GM12878 (cell line): ENCODE data around the gene FANCC. TPM values are rescaled to one million over a fixed set of nuclear protein-coding genes. Genes with fewer than 3 reads are reported as not detected.

ENCODE experiments used
- ATAC-seq: fragments of 200-7000 bp; cut with Tn5 transposase; 3 replicates; pipeline ENCODE4 v1.9.1; 2020; ENCODE audit warnings: mild to moderate bottlenecking, moderate library complexity
- BruUV-seq: library from RNA; stranded (reverse); fragments of 400-500 nt; replicated peaks from 2 replicates; lab custom pipeline; 2021; lab: Mats Ljungman, UMichigan
- CTCF ChIA-PET: fragments of 300-600 bp; sonication (Branson Sonifier 250); formaldehyde crosslinking; extraction: SDS; loops from one replicate; lab custom pipeline; 2021; ENCODE audit warnings: inconsistent platforms; lab: Yijun Ruan, JAX
- POLR2A ChIA-PET: fragments of 350-600 bp; formaldehyde crosslinking; extraction: SDS; loops from one replicate; lab custom pipeline; 2021; ENCODE audit warnings: inconsistent platforms; lab: Charles Lee
- RAD21 ChIA-PET: fragments of 300-600 bp; sonication (Branson Sonifier 250); formaldehyde crosslinking; loops from one replicate; lab custom pipeline; 2023; ENCODE audit warnings: antibody characterized with exemption; ENCODE audit not compliant: unreplicated experiment; lab: Charles Lee
- SMC1A ChIA-PET: fragments of 300-600 bp; sonication (Branson Sonifier 250); formaldehyde crosslinking; loops from one replicate; lab custom pipeline; 2023; ENCODE audit not compliant: unreplicated experiment, uncharacterized antibody; lab: Charles Lee
- DNase-seq: peaks from one replicate; pipeline ENCODE4 v3.0.0-alpha.2; 2011; ENCODE audit warnings: low read depth, low spot score
- FAIRE-seq: peaks from 3 replicates; lab custom pipeline; 2011; peaks lifted over from hg19 to GRCh38; lab: Jason Lieb, UNC
- H2AFZ ChIP-seq: 2 replicates; pipeline ENCODE4 v1.6.0; 2011; ENCODE audit warnings: low read depth, low read length, control low read depth; ENCODE audit not compliant: control insufficient read depth
- H3K27ac ChIP-seq: 2 replicates; pipeline ENCODE4 v1.5.1; 2011; ENCODE audit warnings: control low read depth; ENCODE audit not compliant: control insufficient read depth, insufficient read depth
- H3K27me3 ChIP-seq, 2 experiments: replicated peaks in 1 of 2; 2 replicates each; pipeline versions ENCODE4 v1.6.0 to v1.6.1; 2011; ENCODE audit warnings: low read length in 1 of 2; ENCODE audit not compliant: control insufficient read depth in 2 of 2, insufficient read depth in 2 of 2
- H3K36me3 ChIP-seq, 2 experiments: 2 replicates each; pipeline ENCODE4 v1.5.1; 2011; ENCODE audit warnings: low read length in 1 of 2; ENCODE audit not compliant: control insufficient read depth in 2 of 2, insufficient read depth in 2 of 2
- H3K4me1 ChIP-seq: 2 replicates; pipeline ENCODE4 v1.6.1; 2011; ENCODE audit warnings: mild to moderate bottlenecking, low read length, moderate library complexity, mixed read lengths; ENCODE audit not compliant: control insufficient read depth, insufficient read depth
- H3K4me2 ChIP-seq: 2 replicates; pipeline ENCODE4 v1.6.0; 2011; ENCODE audit warnings: control low read depth; ENCODE audit not compliant: control insufficient read depth, insufficient read depth
- H3K4me3 ChIP-seq: fragments of 200-600 bp; sonication (generic); 2 replicates; pipeline ENCODE4 v1.5.1; 2016
- H3K79me2 ChIP-seq: 2 replicates; pipeline ENCODE4 v1.6.0; 2011; ENCODE audit warnings: low read length; ENCODE audit not compliant: control insufficient read depth, insufficient read depth
- H3K9ac ChIP-seq: 2 replicates; pipeline ENCODE4 v1.8.0; 2011; ENCODE audit warnings: low read length, control low read depth, mixed read lengths; ENCODE audit not compliant: control insufficient read depth, insufficient read depth
- H3K9me3 ChIP-seq: replicated peaks from 3 replicates; pipeline ENCODE4 v1.5.1; 2011; ENCODE audit warnings: mild to moderate bottlenecking, low read length; ENCODE audit not compliant: control insufficient read depth, insufficient read depth
- H4K20me1 ChIP-seq: 2 replicates; pipeline ENCODE4 v1.6.0; 2011; ENCODE audit not compliant: control insufficient read depth, insufficient read depth
- ASH2L ChIP-seq: fragments of 300-600, 200-600 bp; sonication (generic); IDR thresholded peaks from 2 replicates; pipeline ENCODE4 v1.6.1; 2017; ENCODE audit warnings: low read depth, mild to moderate bottlenecking, borderline replicate concordance
- CEBPZ ChIP-seq: fragments of 150-350 bp; IDR thresholded peaks from 2 replicates; pipeline ENCODE4 v1.6.1; 2016; ENCODE audit warnings: low read depth, low read length
- FOXM1 ChIP-seq: IDR thresholded peaks from 2 replicates; pipeline ENCODE4 v1.6.1; 2012; ENCODE audit warnings: low read depth, mild to moderate bottlenecking, inconsistent platforms, low read length, moderate library complexity
- HDGF ChIP-seq: fragments of 450-650 bp; IDR thresholded peaks from 2 replicates; pipeline ENCODE4 v1.6.1; 2016; ENCODE audit warnings: antibody characterized with exemption
- MXI1 ChIP-seq: fragments of 150-350 bp; IDR thresholded peaks from 2 replicates; pipeline ENCODE4 v1.6.1; 2011; ENCODE audit warnings: low read depth, mild to moderate bottlenecking, inconsistent platforms, low read length, improper control_type of control experiment
- NFYA ChIP-seq: IDR thresholded peaks from 2 replicates; pipeline ENCODE4 v1.6.1; 2011; ENCODE audit warnings: low read depth, mild to moderate bottlenecking, low read length, improper control_type of control experiment, borderline replicate concordance
- NR2C1 ChIP-seq: fragments of 450-650 bp; IDR thresholded peaks from 2 replicates; pipeline ENCODE4 v1.6.1; 2017; ENCODE audit warnings: antibody characterized with exemption, mild to moderate bottlenecking, moderate library complexity
- RAD21 ChIP-seq: IDR thresholded peaks from 2 replicates; pipeline ENCODE4 v1.6.1; 2011; ENCODE audit warnings: mild to moderate bottlenecking, low read depth, low read length, moderate library complexity; ENCODE audit not compliant: insufficient read depth
- RFX5 ChIP-seq: IDR thresholded peaks from 2 replicates; pipeline ENCODE4 v1.6.1; 2011; ENCODE audit warnings: low read depth, low read length, improper control_type of control experiment
- RUNX3 ChIP-seq: IDR thresholded peaks from 2 replicates; pipeline ENCODE4 v1.6.1; 2012; ENCODE audit warnings: low read length, inconsistent platforms
- SRF ChIP-seq, 2 experiments: IDR thresholded peaks; 2 replicates each; pipeline ENCODE4 v1.6.1; 2011; ENCODE audit warnings: low read depth in 2 of 2, low read length in 2 of 2, mild to moderate bottlenecking in 1 of 2, moderate library complexity in 1 of 2
- WRNIP1 ChIP-seq: IDR thresholded peaks from 2 replicates; pipeline ENCODE4 v1.6.1; 2011; ENCODE audit warnings: low read depth, low read length, improper control_type of control experiment, borderline replicate concordance
- ZBTB33 ChIP-seq: fragments of 450-650 bp; IDR thresholded peaks from 2 replicates; pipeline ENCODE4 v1.6.1; 2017; ENCODE audit warnings: mild to moderate bottlenecking
- ZNF384 ChIP-seq: IDR thresholded peaks from 2 replicates; pipeline ENCODE4 v1.6.1; 2012; ENCODE audit warnings: low read depth, mild to moderate bottlenecking, low read length, improper control_type of control experiment, borderline replicate concordance
- ZZZ3 ChIP-seq: IDR thresholded peaks from 2 replicates; pipeline ENCODE4 v1.6.1; 2011; ENCODE audit warnings: low read depth; ENCODE audit not compliant: control insufficient read depth, insufficient read length
- WGBS: methylation state at CpG from one replicate; pipeline ENCODE4 v1.1.6; 2016; ENCODE audit warnings: low lambda C conversion rate; ENCODE audit not compliant: insufficient replicate concordance, insufficient coverage; ENCODE audit errors: missing lambda C conversion rate; 5-methylcytosine and 5-hydroxymethylcytosine counted together
- in situ Hi-C: fragments of 300-500 bp; cut with MboI; formaldehyde crosslinking; loops from 9 replicates; pipeline ENCODE4 v1.14.3; 2018; ENCODE audit warnings: mixed read lengths
- intact Hi-C: fragments of 100-400 bp; cut with micrococcal nuclease; formaldehyde crosslinking; loops from one replicate; pipeline ENCODE4 v1.14.2; 2022; ENCODE audit not compliant: unreplicated experiment
- polyA plus RNA-seq, 11 experiments: library from polyadenylated mRNA; depleted of rRNA in 4 of 11; unstranded in 6 of 11; stranded (reverse) in 5 of 11; fragments of >200 nt; fragmentation: Nextera tagmentation in 4 of 11; fragmentation: Illumina TruSeq in 1 of 11; extraction: Ambion mirVana in 4 of 11; extraction: Trizol in 1 of 11; gene quantifications; 1 replicate in 1 of 11; 2 replicates in 10 of 11; pipeline versions ENCODE4 v1.2.1 to v1.2.3, GENCODE V29; 2011 to 2016; ENCODE audit warnings: inconsistent platforms in 2 of 11, missing spikeins in 2 of 11, low read depth in 1 of 11
- total RNA-seq, 4 experiments: library from RNA; depleted of rRNA in 3 of 4; stranded (reverse); fragments of >200 nt in 3 of 4; fragmentation: Illumina TruSeq in 1 of 4; extraction: Trizol in 1 of 4; gene quantifications; 2 replicates each; pipeline versions ENCODE4 v1.2.1 to v1.2.3, GENCODE V29; 2013 to 2021

Gene FANCC
- total and polyA plus RNA-seq, 10 of the 15 experiments (the other 5 are each of a cell fraction or from before 2014, with no cell fraction given) = 1.2 to 16.8 (median 10.5) TPM

GRCh38 chr9:95058795-95059386 is 258.6 kb downstream of the FANCC start:
- H4K20me1 ChIP-seq = no peaks in the 10 kb centered on the region
- no peak for ATAC-seq
- no peak for DNase-seq
- in situ Hi-C loops (no loop called here), intact Hi-C loops (no loop called here)
- no peaks in the 10 kb centered on the region for H3K9me3 ChIP-seq
- ChIA-PET SMC1A (no interaction called here), CTCF (no interaction called here), RAD21 (no interaction called here), POLR2A (no interaction called here)
- H2AFZ ChIP-seq = no peak overlapping the region
- no peak overlapping the region for H3K27ac ChIP-seq
- H3K27me3 ChIP-seq = no peaks in the 10 kb centered on the region
- H3K4me1 ChIP-seq = no peaks in the 10 kb centered on the region
- 93% methylated on average over 7 of the region's 7 CpGs for WGBS
- H3K9ac ChIP-seq = no peak overlapping the region
- H3K36me3 ChIP-seq = peaks cover 4% of the 10 kb centered on the region in 2 experiments; a peak in 2 of 4 replicates
- no peak overlapping the region for H3K4me2 ChIP-seq
- BruUV-seq = no TSS peak
- no peaks in the 10 kb centered on the region for H3K79me2 ChIP-seq
- TF ChIP-seq RUNX3 = no peak
- no peak for TF ChIP-seq FOXM1
- no peak for TF ChIP-seq RFX5
- no peak for TF ChIP-seq NFYA
- TF ChIP-seq ZBTB33 = no peak
- TF ChIP-seq HDGF = no peak
- no peak for TF ChIP-seq NR2C1
- TF ChIP-seq WRNIP1 = no peak
- TF ChIP-seq ZNF384 = no peak
- no peak for TF ChIP-seq ASH2L
- TF ChIP-seq SRF (IDR thresholded peaks at IDR 0.05; ENCODE audit: low read depth in 2 of 2, low read length in 2 of 2) = no peak
- TF ChIP-seq MXI1 = no peak
- TF ChIP-seq ZZZ3 = no peak
- TF ChIP-seq RAD21 = no peak
- TF ChIP-seq CEBPZ = no peak
- no peak overlapping the region for H3K4me3 ChIP-seq
- no peak for FAIRE-seq
